GM12872 (cell line): Measurements from ENCODE around the gene DNAJC19.

Source experiments
- CTCF ChIP-seq: IDR thresholded peaks from 3 replicates; pipeline ENCODE4 v1.5.1; 2011; ENCODE audit warnings: low read depth, mild to moderate bottlenecking, low read length, moderate library complexity; ENCODE audit not compliant: insufficient read depth

Gene DNAJC19

GRCh38 chr3:180959691-180960090 is 29.8 kb downstream of the DNAJC19 start:
- TF ChIP-seq CTCF = no peak

- no peak for TF ChIP-seq CTCF
These were observed 41.7 kb downstream of the DNAJC19 start for GRCh38 chr3:180947761-180948390.

GRCh38 chr3:180940826-180941225 is 48.7 kb downstream of the DNAJC19 start:
- TF ChIP-seq CTCF = no peak

GRCh38 chr3:180934638-180935037 is 54.9 kb downstream of the DNAJC19 start:
- TF ChIP-seq CTCF = no peak
